ENCODE results near the gene TTLL8.

- no peak for TF ChIP-seq POLR2A (IDR thresholded peaks at IDR 0.05)
- no peak for TF ChIP-seq CTCF (IDR thresholded peaks at IDR 0.05)
Observed at GRCh38 chr22:50009765-50010675, 48.1 kb downstream of the TTLL8 start.
